GM12878 (cell line): Measurements from ENCODE around the gene SLC43A3. TPM values are rescaled to one million over a fixed set of nuclear protein-coding genes. Genes with fewer than 3 reads are reported as not detected.
A peak's percentile ranks its signal among the peaks of the same experiment; 100 is the strongest.

Experiments used
- ATAC-seq: fragments of 200-7000 bp; cut with Tn5 transposase; 3 replicates; pipeline ENCODE4 v1.9.1; 2020; ENCODE audit warnings: mild to moderate bottlenecking, moderate library complexity
- BruUV-seq: library from RNA; stranded (reverse); fragments of 400-500 nt; replicated peaks from 2 replicates; lab custom pipeline; 2021; lab: Mats Ljungman, UMichigan
- CTCF ChIA-PET: fragments of 300-600 bp; sonication (Branson Sonifier 250); formaldehyde crosslinking; extraction: SDS; loops from one replicate; lab custom pipeline; 2021; ENCODE audit warnings: inconsistent platforms; lab: Yijun Ruan, JAX
- POLR2A ChIA-PET: fragments of 350-600 bp; formaldehyde crosslinking; extraction: SDS; loops from one replicate; lab custom pipeline; 2021; ENCODE audit warnings: inconsistent platforms; lab: Charles Lee
- RAD21 ChIA-PET: fragments of 300-600 bp; sonication (Branson Sonifier 250); formaldehyde crosslinking; loops from one replicate; lab custom pipeline; 2023; ENCODE audit warnings: antibody characterized with exemption; ENCODE audit not compliant: unreplicated experiment; lab: Charles Lee
- SMC1A ChIA-PET: fragments of 300-600 bp; sonication (Branson Sonifier 250); formaldehyde crosslinking; loops from one replicate; lab custom pipeline; 2023; ENCODE audit not compliant: unreplicated experiment, uncharacterized antibody; lab: Charles Lee
- DNase-seq: peaks from one replicate; pipeline ENCODE4 v3.0.0-alpha.2; 2011; ENCODE audit warnings: low read depth, low spot score
- FAIRE-seq: peaks from 3 replicates; lab custom pipeline; 2011; peaks lifted over from hg19 to GRCh38; lab: Jason Lieb, UNC
- H2AFZ ChIP-seq: 2 replicates; pipeline ENCODE4 v1.6.0; 2011; ENCODE audit warnings: low read depth, low read length, control low read depth; ENCODE audit not compliant: control insufficient read depth
- H3K27ac ChIP-seq: 2 replicates; pipeline ENCODE4 v1.5.1; 2011; ENCODE audit warnings: control low read depth; ENCODE audit not compliant: control insufficient read depth, insufficient read depth
- H3K27me3 ChIP-seq, 2 experiments: replicated peaks in 1 of 2; 2 replicates each; pipeline versions ENCODE4 v1.6.0 to v1.6.1; 2011; ENCODE audit warnings: low read length in 1 of 2; ENCODE audit not compliant: control insufficient read depth in 2 of 2, insufficient read depth in 2 of 2
- H3K36me3 ChIP-seq, 2 experiments: 2 replicates each; pipeline ENCODE4 v1.5.1; 2011; ENCODE audit warnings: low read length in 1 of 2; ENCODE audit not compliant: control insufficient read depth in 2 of 2, insufficient read depth in 2 of 2
- H3K4me1 ChIP-seq: 2 replicates; pipeline ENCODE4 v1.6.1; 2011; ENCODE audit warnings: mild to moderate bottlenecking, low read length, moderate library complexity, mixed read lengths; ENCODE audit not compliant: control insufficient read depth, insufficient read depth
- H3K4me2 ChIP-seq: 2 replicates; pipeline ENCODE4 v1.6.0; 2011; ENCODE audit warnings: control low read depth; ENCODE audit not compliant: control insufficient read depth, insufficient read depth
- H3K4me3 ChIP-seq: fragments of 200-600 bp; sonication (generic); 2 replicates; pipeline ENCODE4 v1.5.1; 2016
- H3K79me2 ChIP-seq: 2 replicates; pipeline ENCODE4 v1.6.0; 2011; ENCODE audit warnings: low read length; ENCODE audit not compliant: control insufficient read depth, insufficient read depth
- H3K9ac ChIP-seq: 2 replicates; pipeline ENCODE4 v1.8.0; 2011; ENCODE audit warnings: low read length, control low read depth, mixed read lengths; ENCODE audit not compliant: control insufficient read depth, insufficient read depth
- H3K9me3 ChIP-seq: replicated peaks from 3 replicates; pipeline ENCODE4 v1.5.1; 2011; ENCODE audit warnings: mild to moderate bottlenecking, low read length; ENCODE audit not compliant: control insufficient read depth, insufficient read depth
- H4K20me1 ChIP-seq: 2 replicates; pipeline ENCODE4 v1.6.0; 2011; ENCODE audit not compliant: control insufficient read depth, insufficient read depth
- ASH2L ChIP-seq: fragments of 300-600, 200-600 bp; sonication (generic); IDR thresholded peaks from 2 replicates; pipeline ENCODE4 v1.6.1; 2017; ENCODE audit warnings: low read depth, mild to moderate bottlenecking, borderline replicate concordance
- BACH1 ChIP-seq: fragments of 450-650 bp; IDR thresholded peaks from 2 replicates; pipeline ENCODE4 v1.6.1; 2017; ENCODE audit warnings: mild to moderate bottlenecking, borderline replicate concordance
- BHLHE40 ChIP-seq, 2 experiments: fragments of 450-650 bp in 1 of 2; IDR thresholded peaks; 2 replicates each; pipeline ENCODE4 v1.6.1; 2011 to 2017; ENCODE audit warnings: low read depth in 2 of 2, borderline replicate concordance in 1 of 2, improper control_type of control experiment in 1 of 2, low read length in 1 of 2, mild to moderate bottlenecking in 1 of 2
- DPF2 ChIP-seq: fragments of 450-650 bp; IDR thresholded peaks from 2 replicates; pipeline ENCODE4 v1.6.1; 2017; ENCODE audit warnings: mild to moderate bottlenecking
- E2F8 ChIP-seq: fragments of 450-650 bp; IDR thresholded peaks from 2 replicates; pipeline ENCODE4 v1.6.1; 2018; ENCODE audit warnings: mild to moderate bottlenecking, low read depth, moderate library complexity; ENCODE audit not compliant: partially characterized antibody
- FOXM1 ChIP-seq: IDR thresholded peaks from 2 replicates; pipeline ENCODE4 v1.6.1; 2012; ENCODE audit warnings: low read depth, mild to moderate bottlenecking, inconsistent platforms, low read length, moderate library complexity
- GATAD2B ChIP-seq: fragments of 450-650 bp; conservative IDR thresholded peaks from 2 replicates; pipeline ENCODE4 v1.6.1; 2017; ENCODE audit warnings: low read depth, mild to moderate bottlenecking, moderate library complexity
- HDAC6 ChIP-seq: fragments of 200-600 bp; sonication (generic); IDR thresholded peaks from one replicate; pipeline ENCODE4 v1.8.0; 2017; ENCODE audit warnings: antibody characterized with exemption; ENCODE audit not compliant: unreplicated experiment
- HSF1 ChIP-seq: fragments of 150-350 bp; IDR thresholded peaks from 2 replicates; pipeline ENCODE4 v1.6.1; 2014; ENCODE audit warnings: mild to moderate bottlenecking, low read depth, low read length
- IKZF1 ChIP-seq: fragments of 450-650 bp; conservative IDR thresholded peaks from 2 replicates; pipeline ENCODE4 v1.6.1; 2017; ENCODE audit warnings: antibody characterized with exemption, mild to moderate bottlenecking
- KLF5 ChIP-seq: fragments of 450-650 bp; IDR thresholded peaks from 2 replicates; pipeline ENCODE4 v1.6.1; 2014; ENCODE audit warnings: mild to moderate bottlenecking; ENCODE audit not compliant: partially characterized antibody
- LARP7 ChIP-seq: fragments of 450-650 bp; IDR thresholded peaks from 2 replicates; pipeline ENCODE4 v1.6.1; 2017; ENCODE audit warnings: mild to moderate bottlenecking
- MAX ChIP-seq: IDR thresholded peaks from 2 replicates; pipeline ENCODE4 v1.6.1; 2012; ENCODE audit warnings: low read depth, low read length, improper control_type of control experiment
- MEF2B ChIP-seq: fragments of 450-650 bp; IDR thresholded peaks from 2 replicates; pipeline ENCODE4 v1.6.1; 2018; ENCODE audit warnings: mild to moderate bottlenecking, moderate library complexity; ENCODE audit not compliant: partially characterized antibody, poor library complexity, severe bottlenecking
- MTA2 ChIP-seq: fragments of 450-650 bp; IDR thresholded peaks from 2 replicates; pipeline ENCODE4 v1.6.1; 2016; ENCODE audit warnings: low read depth, mild to moderate bottlenecking, moderate library complexity
- NBN ChIP-seq: fragments of 450-650 bp; IDR thresholded peaks from 2 replicates; pipeline ENCODE4 v1.6.1; 2016
- PAX5 ChIP-seq: IDR thresholded peaks from 2 replicates; pipeline ENCODE4 v1.6.1; 2011; ENCODE audit warnings: low read depth, low read length, borderline replicate concordance
- POLR2A ChIP-seq: IDR thresholded peaks from 2 replicates; pipeline ENCODE4 v1.6.1; 2011; ENCODE audit warnings: low read depth, mild to moderate bottlenecking, low read length
- SREBF2 ChIP-seq: IDR thresholded peaks from 2 replicates; pipeline ENCODE4 v1.6.1; 2012; ENCODE audit warnings: mild to moderate bottlenecking, low read length
- SUZ12 ChIP-seq: fragments of 200-600 bp; sonication (generic); IDR thresholded peaks from one replicate; pipeline ENCODE4 v1.6.1; 2018; ENCODE audit warnings: antibody characterized with exemption, mild to moderate bottlenecking; ENCODE audit not compliant: unreplicated experiment
- WGBS: methylation state at CpG from one replicate; pipeline ENCODE4 v1.1.6; 2016; ENCODE audit warnings: low lambda C conversion rate; ENCODE audit not compliant: insufficient replicate concordance, insufficient coverage; ENCODE audit errors: missing lambda C conversion rate; 5-methylcytosine and 5-hydroxymethylcytosine counted together
- in situ Hi-C: fragments of 300-500 bp; cut with MboI; formaldehyde crosslinking; loops from 9 replicates; pipeline ENCODE4 v1.14.3; 2018; ENCODE audit warnings: mixed read lengths
- intact Hi-C: fragments of 100-400 bp; cut with micrococcal nuclease; formaldehyde crosslinking; loops from one replicate; pipeline ENCODE4 v1.14.2; 2022; ENCODE audit not compliant: unreplicated experiment
- polyA plus RNA-seq, 11 experiments: library from polyadenylated mRNA; depleted of rRNA in 4 of 11; unstranded in 6 of 11; stranded (reverse) in 5 of 11; fragments of >200 nt; fragmentation: Nextera tagmentation in 4 of 11; fragmentation: Illumina TruSeq in 1 of 11; extraction: Ambion mirVana in 4 of 11; extraction: Trizol in 1 of 11; gene quantifications; 1 replicate in 1 of 11; 2 replicates in 10 of 11; pipeline versions ENCODE4 v1.2.1 to v1.2.3, GENCODE V29; 2011 to 2016; ENCODE audit warnings: inconsistent platforms in 2 of 11, missing spikeins in 2 of 11, low read depth in 1 of 11
- total RNA-seq, 4 experiments: library from RNA; depleted of rRNA in 3 of 4; stranded (reverse); fragments of >200 nt in 3 of 4; fragmentation: Illumina TruSeq in 1 of 4; extraction: Trizol in 1 of 4; gene quantifications; 2 replicates each; pipeline versions ENCODE4 v1.2.1 to v1.2.3, GENCODE V29; 2013 to 2021

SLC43A3 gene
- total and polyA plus RNA-seq, 10 of the 15 experiments (the other 5 are each of a cell fraction or from before 2014, with no cell fraction given): 37.5 to 237 (median 132) TPM

GRCh38 chr11:57476047-57476756, 49.3 kb upstream of the SLC43A3 start:
- SMC1A ChIA-PET: interaction anchor here (0.6 to 1.0 kb wide), 4 partner anchors 18 to 1102 kb away, joined by 3 to 4 read pairs (median 3); partner anchors contain the start of gene SLC43A1
- RAD21 ChIA-PET: interaction anchor here (0.7 to 2.3 kb wide), 4 partner anchors 17 to 130 kb away, joined by 3 to 26 read pairs (median 4); no protein-coding TSS in a partner anchor
- H3K27me3 ChIP-seq: no peaks in the 10 kb centered on the region
- peak overlapping the region; percentile 64 for H3K9ac ChIP-seq
- H3K9me3 ChIP-seq: no peaks in the 10 kb centered on the region
- no TSS peak for BruUV-seq
- peaks cover 24% of the 10 kb centered on the region for H3K4me1 ChIP-seq
- ATAC-seq (peak; percentile 55), DNase-seq (no peak), FAIRE-seq (no peak)
- 1% methylated on average over 41 of the region's 80 CpGs for WGBS
- POLR2A ChIA-PET: interaction anchor here (1.0 kb wide), 1 partner anchor 39 kb away, joined by 4 read pairs; the partner anchor contains the start of gene SLC43A1
- in situ Hi-C loops: loop anchor here (25.0 kb wide), 1 partner anchor 639 kb away; no protein-coding TSS in a partner anchor
- no peaks in the 10 kb centered on the region for H3K79me2 ChIP-seq
- H3K4me2 ChIP-seq: peak overlapping the region; percentile 86
- intact Hi-C loops: loop anchor here (2.0 to 5.0 kb wide), 2 partner anchors 49 to 131 kb away; partner anchors contain the start of gene SLC43A3
- peak overlapping the region; percentile 73 for H2AFZ ChIP-seq
- H4K20me1 ChIP-seq: no peaks in the 10 kb centered on the region
- CTCF ChIA-PET: interaction anchor here (0.7 to 9.4 kb wide), 8 partner anchors 17 to 165 kb away, joined by 3 to 321 read pairs (median 4); partner anchors contain the start of genes RTN4RL2, TIMM10 and UBE2L6
- no peaks in the 10 kb centered on the region for H3K36me3 ChIP-seq
- H3K4me3 ChIP-seq: peak overlapping the region; percentile 57
- H3K27ac ChIP-seq: peak overlapping the region; percentile 55
- TF ChIP-seq SUZ12 (no peak), BACH1 (peak; percentile 41), FOXM1 (no peak), MEF2B (peak; percentile 50), BHLHE40 (IDR thresholded peaks at IDR 0.05; ENCODE audit: borderline replicate concordance in 1 of 2, low read depth in 2 of 2, low read length in 1 of 2) (peak; percentile 75 to 90), HSF1 (no peak), IKZF1 (peak; percentile 60), PAX5 (no peak), LARP7 (0 out of 2 replicates have a peak, but pooled peaks have one; percentile 41), E2F8 (no peak), ASH2L (no peak), GATAD2B (peak; percentile 80; the same call in 1 of the 2 replicates), SREBF2 (no peak), MTA2 (0 out of 2 replicates have a peak, but pooled peaks have one; percentile 7), NBN (peak; percentile 64; the same call in 1 of the 2 replicates), POLR2A (no peak), DPF2 (peak; percentile 13; the same call in 1 of the 2 replicates), MAX (peak; percentile 84), HDAC6 (peak; percentile 89), KLF5 (peak; percentile 19)
